SK-N-MC (cell line): Measurements from ENCODE around the gene TUBB.
"Not testable (repeated sequence)": the region's sequence is repeated elsewhere in the genome, so short reads cannot be mapped to it uniquely, and the experiment has no call there.

Source experiments
- DNase-seq: peaks from one replicate; pipeline ENCODE4 v3.0.0-alpha.2; 2011; ENCODE audit warnings: low read depth, low spot score
- H3K27ac ChIP-seq: fragments of 200-600 bp; sonication (generic); 2 replicates; pipeline ENCODE4 v1.5.1; 2016; ENCODE audit warnings: mixed run types
- H3K36me3 ChIP-seq: fragments of 200-600 bp; sonication (generic); 2 replicates; pipeline ENCODE4 v1.6.1; 2017; ENCODE audit warnings: antibody characterized with exemption, low read length, mixed read lengths; ENCODE audit not compliant: insufficient read depth
- H3K4me3 ChIP-seq: fragments of 200-600 bp; sonication (generic); 2 replicates; pipeline ENCODE4 v1.5.1; 2016
- H3K9ac ChIP-seq: fragments of 200-600 bp; sonication (generic); 2 replicates; pipeline ENCODE4 v1.8.0; 2017; ENCODE audit warnings: mixed run types, mixed read lengths; ENCODE audit not compliant: insufficient read length
- H3K9me3 ChIP-seq: fragments of 200-600 bp; sonication (generic); 2 replicates; pipeline ENCODE4 v1.6.1; 2017; ENCODE audit warnings: low read depth, mild to moderate bottlenecking, antibody characterized with exemption, low read length, moderate library complexity, mixed read lengths
- EZH2 ChIP-seq: fragments of 200-600 bp; sonication (generic); IDR thresholded peaks from one replicate; pipeline ENCODE4 v1.6.1; 2017; ENCODE audit warnings: antibody characterized with exemption
- FOXP2 ChIP-seq: optimal IDR thresholded peaks from 2 replicates; pipeline ENCODE3; 2011; ENCODE audit warnings: mild to moderate bottlenecking, moderate library complexity; ENCODE audit not compliant: insufficient read depth; ENCODE audit errors: extremely low read length, control extremely low read depth
- POLR2AphosphoS5 ChIP-seq: IDR thresholded peaks from 2 replicates; pipeline ENCODE4 v1.6.1; 2012; ENCODE audit warnings: mild to moderate bottlenecking, low read depth, low read length, borderline replicate concordance

The TUBB gene

GRCh38 chr6:30763155-30763617, 43.0 kb downstream of the TUBB start:
- Histone ChIP-seq H3K27ac (no peak overlapping the region), H3K9me3 (no peaks in the 10 kb centered on the region), H3K4me3 (no peak overlapping the region), H3K9ac (no peak overlapping the region), H3K36me3 (no peaks in the 10 kb centered on the region)
- DNase-seq: no peak
- TF ChIP-seq POLR2AphosphoS5: no peak
- TF ChIP-seq EZH2: no peak
- TF ChIP-seq FOXP2: no peak

- H3K36me3 ChIP-seq: no peaks in the 10 kb centered on the region
- no peak overlapping the region; the same call in 1 of the 2 replicates for H3K27ac ChIP-seq
- TF ChIP-seq FOXP2: no peak
- no peak for TF ChIP-seq EZH2
- TF ChIP-seq POLR2AphosphoS5: no peak
- H3K9me3 ChIP-seq: no peaks in the 10 kb centered on the region
- no peak overlapping the region for H3K4me3 ChIP-seq
- DNase-seq: no peak
- no peak overlapping the region for H3K9ac ChIP-seq
These were observed 43.7 kb downstream of the TUBB start for GRCh38 chr6:30763618-30764489.

GRCh38 chr6:30764490-30765043, 44.4 kb downstream of the TUBB start:
- H3K36me3 ChIP-seq, H3K9me3 ChIP-seq, H3K9ac ChIP-seq, H3K27ac ChIP-seq, DNase-seq, H3K4me3 ChIP-seq: not testable (repeated sequence)

- not testable (repeated sequence) for H3K4me3 ChIP-seq, H3K36me3 ChIP-seq, DNase-seq, H3K9me3 ChIP-seq, H3K27ac ChIP-seq, H3K9ac ChIP-seq
These were observed 45.3 kb downstream of the TUBB start for GRCh38 chr6:30765495-30765894.

- Histone ChIP-seq H3K4me3 (no peak overlapping the region), H3K9ac (no peak overlapping the region), H3K27ac (no peak overlapping the region)
These were observed 46.5 kb downstream of the TUBB start for GRCh38 chr6:30766461-30767157.

GRCh38 chr6:30767158-30767943, 47.2 kb downstream of the TUBB start:
- H3K27ac ChIP-seq: no peak overlapping the region
- H3K36me3 ChIP-seq: no peaks in the 10 kb centered on the region
- no peak for DNase-seq
- TF ChIP-seq EZH2 (no peak), POLR2AphosphoS5 (no peak), FOXP2 (no peak)
- H3K9me3 ChIP-seq: no peaks in the 10 kb centered on the region
- H3K4me3 ChIP-seq: no peak overlapping the region
- no peak overlapping the region for H3K9ac ChIP-seq

More at GRCh38 chr6:30766461-30767157, 46.5 kb downstream of the TUBB start:
- no peaks in the 10 kb centered on the region for H3K36me3 ChIP-seq
- no peak for TF ChIP-seq POLR2AphosphoS5
- TF ChIP-seq EZH2: no peak
- TF ChIP-seq FOXP2: no peak
- no peaks in the 10 kb centered on the region for H3K9me3 ChIP-seq
- no peak for DNase-seq

- no peak for DNase-seq
- no peak overlapping the region for H3K9ac ChIP-seq
- no peak overlapping the region for H3K4me3 ChIP-seq
- no peaks in the 10 kb centered on the region for H3K9me3 ChIP-seq
- H3K36me3 ChIP-seq: no peaks in the 10 kb centered on the region
- no peak overlapping the region for H3K27ac ChIP-seq
- TF ChIP-seq FOXP2 (no peak), POLR2AphosphoS5 (no peak), EZH2 (no peak)
These were observed 47.8 kb downstream of the TUBB start for GRCh38 chr6:30767944-30768301.

GRCh38 chr6:30768634-30769087, 48.5 kb downstream of the TUBB start:
- Histone ChIP-seq H3K9ac (no peak overlapping the region), H3K27ac (no peak overlapping the region), H3K4me3 (no peak overlapping the region), H3K9me3 (no peaks in the 10 kb centered on the region), H3K36me3 (no peaks in the 10 kb centered on the region)
- TF ChIP-seq FOXP2: no peak
- TF ChIP-seq POLR2AphosphoS5: no peak
- TF ChIP-seq EZH2: no peak
- no peak for DNase-seq
